ENCODE results near the gene WARS2.
"Not testable (repeated sequence)": the region's sequence is repeated elsewhere in the genome, so short reads cannot be mapped to it uniquely, and the experiment has no call there.

Gene WARS2

GRCh38 chr1:119141660-119142059 lies 1.2 kb upstream of the WARS2 start:
- Histone ChIP-seq H3K27me3 (replicated peaks; ENCODE audit: control insufficient read depth, insufficient read depth, low read length, poor library complexity, severe bottlenecking) (no peaks in the 10 kb centered on the region), H3K36me3 (ENCODE audit: control insufficient read depth, insufficient read depth, low read length) (no peaks in the 10 kb centered on the region), H3K4me3 (ENCODE audit: insufficient read depth, low read depth, low read length, poor library complexity, severe bottlenecking) (no peak overlapping the region), H3K27ac (ENCODE audit: insufficient read depth, low read length, poor library complexity, severe bottlenecking) (no peak overlapping the region), H3K4me1 (ENCODE audit: control insufficient read depth, insufficient read depth, low read length, poor library complexity, severe bottlenecking) (peaks cover 18% of the 10 kb centered on the region), H3K9me3 (ENCODE audit: control insufficient read depth, low read length) (no peaks in the 10 kb centered on the region)
- DNase-seq, result no peak

GRCh38 chr1:119141020-119141424 lies 569 bp upstream of the WARS2 start:
- no peaks in the 10 kb centered on the region for H3K27me3 ChIP-seq (replicated peaks; ENCODE audit: control insufficient read depth, insufficient read depth, low read length, poor library complexity, severe bottlenecking)
- no peaks in the 10 kb centered on the region for H3K9me3 ChIP-seq (ENCODE audit: control insufficient read depth, low read length)
- peak overlapping the region; percentile 59 for H3K4me3 ChIP-seq (ENCODE audit: insufficient read depth, low read depth, low read length, poor library complexity, severe bottlenecking)
- no peaks in the 10 kb centered on the region for H3K36me3 ChIP-seq (ENCODE audit: control insufficient read depth, insufficient read depth, low read length)
- H3K4me1 ChIP-seq (ENCODE audit: control insufficient read depth, insufficient read depth, low read length, poor library complexity, severe bottlenecking), result peaks cover 18% of the 10 kb centered on the region
- H3K27ac ChIP-seq (ENCODE audit: insufficient read depth, low read length, poor library complexity, severe bottlenecking), result peak overlapping the region; percentile 99
- DNase-seq, result peak in 2 of 3 donors; percentile 2 to 11

- Histone ChIP-seq H3K36me3 (ENCODE audit: control insufficient read depth, insufficient read depth, low read length) (no peaks in the 10 kb centered on the region), H3K27ac (ENCODE audit: insufficient read depth, low read length, poor library complexity, severe bottlenecking) (peak overlapping the region; percentile 99), H3K27me3 (replicated peaks; ENCODE audit: control insufficient read depth, insufficient read depth, low read length, poor library complexity, severe bottlenecking) (no peaks in the 10 kb centered on the region), H3K4me1 (ENCODE audit: control insufficient read depth, insufficient read depth, low read length, poor library complexity, severe bottlenecking) (peaks cover 18% of the 10 kb centered on the region), H3K9me3 (ENCODE audit: control insufficient read depth, low read length) (no peaks in the 10 kb centered on the region), H3K4me3 (ENCODE audit: insufficient read depth, low read depth, low read length, poor library complexity, severe bottlenecking) (peak overlapping the region; percentile 59)
- DNase-seq, result no peak
Observed at GRCh38 chr1:119139857-119140176, 636 bp downstream of the WARS2 start.

- Histone ChIP-seq H3K4me3 (ENCODE audit: insufficient read depth, low read depth, low read length, poor library complexity, severe bottlenecking) (peak overlapping the region; percentile 59), H3K27ac (ENCODE audit: insufficient read depth, low read length, poor library complexity, severe bottlenecking) (peak overlapping the region; percentile 99), H3K9me3 (ENCODE audit: control insufficient read depth, low read length) (no peaks in the 10 kb centered on the region), H3K27me3 (replicated peaks; ENCODE audit: control insufficient read depth, insufficient read depth, low read length, poor library complexity, severe bottlenecking) (no peaks in the 10 kb centered on the region), H3K36me3 (ENCODE audit: control insufficient read depth, insufficient read depth, low read length) (no peaks in the 10 kb centered on the region), H3K4me1 (ENCODE audit: control insufficient read depth, insufficient read depth, low read length, poor library complexity, severe bottlenecking) (peaks cover 18% of the 10 kb centered on the region)
- DNase-seq, result peak; percentile 37 to 50 (median 40)
Observed at GRCh38 chr1:119139403-119139802, 1.1 kb downstream of the WARS2 start.

GRCh38 chr1:119136401-119136800 lies 4.1 kb downstream of the WARS2 start:
- Histone ChIP-seq H3K36me3 (ENCODE audit: control insufficient read depth, insufficient read depth, low read length) (no peaks in the 10 kb centered on the region), H3K27ac (ENCODE audit: insufficient read depth, low read length, poor library complexity, severe bottlenecking) (no peak overlapping the region), H3K4me3 (ENCODE audit: insufficient read depth, low read depth, low read length, poor library complexity, severe bottlenecking) (no peak overlapping the region), H3K9me3 (ENCODE audit: control insufficient read depth, low read length) (no peaks in the 10 kb centered on the region), H3K4me1 (ENCODE audit: control insufficient read depth, insufficient read depth, low read length, poor library complexity, severe bottlenecking) (peaks cover 18% of the 10 kb centered on the region), H3K27me3 (replicated peaks; ENCODE audit: control insufficient read depth, insufficient read depth, low read length, poor library complexity, severe bottlenecking) (no peaks in the 10 kb centered on the region)
- DNase-seq, result no peak

- H3K4me3 ChIP-seq (ENCODE audit: insufficient read depth, low read depth, low read length, poor library complexity, severe bottlenecking), result no peak overlapping the region
- no peak overlapping the region for H3K27ac ChIP-seq (ENCODE audit: insufficient read depth, low read length, poor library complexity, severe bottlenecking)
- H3K36me3 ChIP-seq (ENCODE audit: control insufficient read depth, insufficient read depth, low read length), result no peaks in the 10 kb centered on the region
- DNase-seq, result no peak
- no peaks in the 10 kb centered on the region for H3K27me3 ChIP-seq (replicated peaks; ENCODE audit: control insufficient read depth, insufficient read depth, low read length, poor library complexity, severe bottlenecking)
- H3K9me3 ChIP-seq (ENCODE audit: control insufficient read depth, low read length), result no peaks in the 10 kb centered on the region
- no peaks in the 10 kb centered on the region for H3K4me1 ChIP-seq (ENCODE audit: control insufficient read depth, insufficient read depth, low read length, poor library complexity, severe bottlenecking)
Observed at GRCh38 chr1:119133987-119134386, 6.5 kb downstream of the WARS2 start.

- no peak overlapping the region for H3K4me3 ChIP-seq (ENCODE audit: insufficient read depth, low read depth, low read length, poor library complexity, severe bottlenecking)
- H3K27ac ChIP-seq (ENCODE audit: insufficient read depth, low read length, poor library complexity, severe bottlenecking), result no peak overlapping the region
- H3K4me1 ChIP-seq (ENCODE audit: control insufficient read depth, insufficient read depth, low read length, poor library complexity, severe bottlenecking), result no peaks in the 10 kb centered on the region
- H3K9me3 ChIP-seq (ENCODE audit: control insufficient read depth, low read length), result no peaks in the 10 kb centered on the region
- H3K36me3 ChIP-seq (ENCODE audit: control insufficient read depth, insufficient read depth, low read length), result no peaks in the 10 kb centered on the region
- no peaks in the 10 kb centered on the region for H3K27me3 ChIP-seq (replicated peaks; ENCODE audit: control insufficient read depth, insufficient read depth, low read length, poor library complexity, severe bottlenecking)
- DNase-seq, result no peak
Observed at GRCh38 chr1:119132179-119132578, 8.3 kb downstream of the WARS2 start.

GRCh38 chr1:119125874-119126273 lies 14.6 kb downstream of the WARS2 start:
- no peaks in the 10 kb centered on the region for H3K27me3 ChIP-seq (replicated peaks; ENCODE audit: control insufficient read depth, insufficient read depth, low read length, poor library complexity, severe bottlenecking)
- H3K9me3 ChIP-seq (ENCODE audit: control insufficient read depth, low read length), result no peaks in the 10 kb centered on the region
- H3K4me3 ChIP-seq (ENCODE audit: insufficient read depth, low read depth, low read length, poor library complexity, severe bottlenecking), result no peak overlapping the region
- H3K36me3 ChIP-seq (ENCODE audit: control insufficient read depth, insufficient read depth, low read length), result no peaks in the 10 kb centered on the region
- no peak overlapping the region for H3K27ac ChIP-seq (ENCODE audit: insufficient read depth, low read length, poor library complexity, severe bottlenecking)
- H3K4me1 ChIP-seq (ENCODE audit: control insufficient read depth, insufficient read depth, low read length, poor library complexity, severe bottlenecking), result no peaks in the 10 kb centered on the region
- DNase-seq, result no peak

- DNase-seq, result no peak
- Histone ChIP-seq H3K27me3 (replicated peaks; ENCODE audit: control insufficient read depth, insufficient read depth, low read length, poor library complexity, severe bottlenecking) (no peaks in the 10 kb centered on the region), H3K4me1 (ENCODE audit: control insufficient read depth, insufficient read depth, low read length, poor library complexity, severe bottlenecking) (no peaks in the 10 kb centered on the region), H3K9me3 (ENCODE audit: control insufficient read depth, low read length) (no peaks in the 10 kb centered on the region), H3K4me3 (ENCODE audit: insufficient read depth, low read depth, low read length, poor library complexity, severe bottlenecking) (no peak overlapping the region), H3K36me3 (ENCODE audit: control insufficient read depth, insufficient read depth, low read length) (no peaks in the 10 kb centered on the region), H3K27ac (ENCODE audit: insufficient read depth, low read length, poor library complexity, severe bottlenecking) (no peak overlapping the region)
Observed at GRCh38 chr1:119124764-119125163, 15.7 kb downstream of the WARS2 start.

- DNase-seq; H3K4me1 ChIP-seq (ENCODE audit: control insufficient read depth, insufficient read depth, low read length, poor library complexity, severe bottlenecking); H3K27me3 ChIP-seq (replicated peaks; ENCODE audit: control insufficient read depth, insufficient read depth, low read length, poor library complexity, severe bottlenecking); H3K9me3 ChIP-seq (ENCODE audit: control insufficient read depth, low read length); H3K27ac ChIP-seq (ENCODE audit: insufficient read depth, low read length, poor library complexity, severe bottlenecking); H3K36me3 ChIP-seq (ENCODE audit: control insufficient read depth, insufficient read depth, low read length); H3K4me3 ChIP-seq (ENCODE audit: insufficient read depth, low read depth, low read length, poor library complexity, severe bottlenecking): not testable (repeated sequence)
Observed at GRCh38 chr1:119121872-119122271, 18.6 kb downstream of the WARS2 start.

GRCh38 chr1:119116725-119117124 lies 23.7 kb downstream of the WARS2 start:
- H3K27ac ChIP-seq (ENCODE audit: insufficient read depth, low read length, poor library complexity, severe bottlenecking), result no peak overlapping the region
- no peak for DNase-seq
- no peaks in the 10 kb centered on the region for H3K27me3 ChIP-seq (replicated peaks; ENCODE audit: control insufficient read depth, insufficient read depth, low read length, poor library complexity, severe bottlenecking)
- H3K9me3 ChIP-seq (ENCODE audit: control insufficient read depth, low read length), result no peaks in the 10 kb centered on the region
- H3K4me3 ChIP-seq (ENCODE audit: insufficient read depth, low read depth, low read length, poor library complexity, severe bottlenecking), result no peak overlapping the region
- H3K4me1 ChIP-seq (ENCODE audit: control insufficient read depth, insufficient read depth, low read length, poor library complexity, severe bottlenecking), result no peaks in the 10 kb centered on the region
- H3K36me3 ChIP-seq (ENCODE audit: control insufficient read depth, insufficient read depth, low read length), result no peaks in the 10 kb centered on the region

All from effector memory CD4-positive, alpha-beta T cell (primary cell).